ENCODE data around the gene HADHB.

- TF ChIP-seq ZBTB10 (CRISPR knock-in tag; IDR thresholded peaks at IDR 0.05; ENCODE audit: borderline replicate concordance) = no peak
- no peak for TF ChIP-seq EP300 (IDR thresholded peaks at IDR 0.05; ENCODE audit: low read depth in 2 of 2, low read length in 2 of 2)
- no peak for TF ChIP-seq EP300 (CRISPR knock-in tag; IDR thresholded peaks at IDR 0.05; ENCODE audit: borderline replicate concordance)
- TF ChIP-seq CTCF (CRISPR knock-in tag; IDR thresholded peaks at IDR 0.05) = no peak
Observed at GRCh38 chr2:26237868-26238267, 6.9 kb upstream of the HADHB start.
